H1 (cell line): ENCODE results near the gene WNT8B. TPM values are rescaled to one million over a fixed set of nuclear protein-coding genes. Genes with fewer than 3 reads are reported as not detected.

Experiments
- CHD1 ChIP-seq: IDR thresholded peaks from 2 replicates; pipeline ENCODE4 v1.6.1; 2012; ENCODE audit warnings: low read depth, low read length, improper control_type of control experiment
- EGR1 ChIP-seq: IDR thresholded peaks from 2 replicates; pipeline ENCODE4 v1.6.1; 2011; ENCODE audit warnings: low read depth, low read length, borderline replicate concordance
- HDAC2 ChIP-seq, 2 experiments: fragments of 300-600 bp in 1 of 2; sonication (generic) in 1 of 2; IDR thresholded peaks; 2 replicates each; pipeline ENCODE4 v1.6.1; 2011 to 2012; ENCODE audit warnings: low read depth in 2 of 2, low read length in 2 of 2, mild to moderate bottlenecking in 2 of 2, moderate library complexity in 2 of 2, borderline replicate concordance in 1 of 2, inconsistent platforms in 1 of 2
- HDAC6 ChIP-seq: IDR thresholded peaks from one replicate; pipeline ENCODE4 v1.7.1; 2012; ENCODE audit warnings: low read depth, mild to moderate bottlenecking, inconsistent platforms, low read length, moderate library complexity
- JUN ChIP-seq: IDR thresholded peaks from 2 replicates; pipeline ENCODE4 v1.6.1; 2011; ENCODE audit warnings: low read depth, mild to moderate bottlenecking, improper control_type of control experiment, low read length
- KDM1A ChIP-seq: fragments of 200-600, 300-600 bp; sonication (generic); IDR thresholded peaks from 2 replicates; pipeline ENCODE4 v1.7.1; 2016; ENCODE audit warnings: mild to moderate bottlenecking, low read length, borderline replicate concordance
- KDM4A ChIP-seq: IDR thresholded peaks from one replicate; pipeline ENCODE4 v1.7.1; 2012; ENCODE audit warnings: low read depth, mild to moderate bottlenecking, moderate library complexity, low read length, inconsistent platforms; ENCODE audit not compliant: severe bottlenecking
- MAX ChIP-seq: IDR thresholded peaks from 2 replicates; pipeline ENCODE4 v1.6.1; 2012; ENCODE audit warnings: inconsistent platforms
- POU5F1 ChIP-seq: IDR thresholded peaks from 2 replicates; pipeline ENCODE4 v1.6.1; 2011; ENCODE audit warnings: low read depth, mild to moderate bottlenecking, low read length, moderate library complexity
- RAD21 ChIP-seq, 2 experiments: IDR thresholded peaks in 1 of 2; conservative IDR thresholded peaks in 1 of 2; 2 replicates each; pipeline ENCODE4 v1.6.1; 2011; ENCODE audit warnings: low read depth in 2 of 2, low read length in 2 of 2, improper control_type of control experiment in 1 of 2, inconsistent platforms in 1 of 2, mild to moderate bottlenecking in 1 of 2, moderate library complexity in 1 of 2
- SIX5 ChIP-seq: IDR thresholded peaks from 2 replicates; pipeline ENCODE4 v1.6.1; 2011; ENCODE audit warnings: mild to moderate bottlenecking, low read depth, low read length
- SP4 ChIP-seq: IDR thresholded peaks from 2 replicates; pipeline ENCODE4 v1.6.1; 2012; ENCODE audit warnings: low read length, inconsistent platforms
- TCF12 ChIP-seq: IDR thresholded peaks from 2 replicates; pipeline ENCODE4 v1.6.1; 2011; ENCODE audit warnings: low read depth, mild to moderate bottlenecking, low read length
- ZNF274 ChIP-seq: IDR thresholded peaks from 2 replicates; pipeline ENCODE4 v1.7.0; 2012; ENCODE audit warnings: low read length, borderline replicate concordance; ENCODE audit errors: extremely low read depth
- polyA plus RNA-seq, 7 experiments: library from polyadenylated mRNA; depleted of rRNA in 3 of 7; stranded (reverse) in 5 of 7; unstranded in 2 of 7; fragments of >200 nt in 5 of 7; fragments of 200-250 nt in 2 of 7; gene quantifications; 1 replicate in 5 of 7; 2 replicates in 1 of 7; 4 replicates in 1 of 7; pipeline versions ENCODE4 v1.2.1 to v1.2.3, GENCODE V29; 2011 to 2013; ENCODE audit warnings: missing spikeins in 2 of 7, mixed read lengths in 2 of 7
- total RNA-seq: library from RNA; stranded (reverse); fragmentation: NEBNext Ultra II Directional; extraction: Animal tissue kit (Norgen Biotek cat#: 25700); gene quantifications from 2 replicates; pipeline ENCODE4 v1.2.1, GENCODE V29; 2021

Gene WNT8B
- total and polyA plus RNA-seq, 2 of the 8 experiments (the other 6 are each of a cell fraction or from before 2014, with no cell fraction given), result 0.20 to 0.67 TPM

GRCh38 chr10:100529475-100530298, 66.9 kb downstream of the WNT8B start, which contains the start of gene NDUFB8 (continued):
- TF ChIP-seq MAX (no peak; the same call in none of the 2 replicates), RAD21 (IDR thresholded peaks at IDR 0.05 in 1 of 2, conservative IDR thresholded peaks at IDR 0.05 in 1 of 2; ENCODE audit: low read depth in 2 of 2, low read length in 2 of 2) (no peak), POU5F1 (no peak), KDM1A (no peak), KDM4A (peak; percentile 94), SIX5 (no peak), TCF12 (no peak), HDAC6 (no peak), EGR1 (no peak), ZNF274 (no peak), CHD1 (no peak), SP4 (no peak), JUN (no peak), HDAC2 (IDR thresholded peaks at IDR 0.05; ENCODE audit: borderline replicate concordance in 1 of 2, low read depth in 2 of 2, low read length in 2 of 2) (no peak)
